ENCODE measurements around the gene TRIM50.
"Not testable (repeated sequence)": the region's sequence is repeated elsewhere in the genome, so short reads cannot be mapped to it uniquely, and the experiment has no call there.

The TRIM50 gene

DNA sequence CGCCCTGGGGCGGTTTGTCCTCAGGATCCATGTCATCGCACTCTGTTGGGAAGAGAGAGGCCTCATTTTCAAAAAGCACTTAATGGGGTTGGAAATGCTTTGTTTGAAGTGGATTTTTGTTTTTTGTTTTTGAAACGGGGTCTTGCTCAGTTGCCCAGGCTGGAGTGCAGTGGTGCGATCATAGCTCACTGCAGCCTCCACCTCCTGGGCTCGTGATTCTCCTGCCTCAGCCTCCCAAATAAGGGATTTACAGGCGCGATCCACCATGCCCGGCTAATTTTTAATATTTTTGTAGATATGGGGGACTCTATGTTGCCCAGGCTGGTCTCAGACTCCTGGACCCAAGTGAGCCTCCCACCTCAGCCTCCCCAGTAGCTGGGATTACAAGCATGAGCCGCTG is 814 bp upstream of the TRIM50 start:
- Histone ChIP-seq H3K79me2 (ENCODE audit: insufficient read depth, low read length) (no peaks in the 10 kb centered on the region), H3K4me2 (ENCODE audit: insufficient read depth, low read length) (no peak overlapping the region), H3K27ac (ENCODE audit: low read length) (no peak overlapping the region), H3K36me3 (ENCODE audit: insufficient read depth, low read length) (no peaks in the 10 kb centered on the region), H3K4me1 (ENCODE audit: insufficient read depth, low read length) (peaks cover 8% of the 10 kb centered on the region), H3K9me3 (ENCODE audit: insufficient read depth, low read length, severe bottlenecking) (no peaks in the 10 kb centered on the region), H3K4me3 (ENCODE audit: low read depth in 1 of 2, low read length in 2 of 2) (no peak overlapping the region), H2AFZ (ENCODE audit: low read depth, low read length) (no peak overlapping the region), H3K9ac (ENCODE audit: low read depth, low read length) (no peak overlapping the region), H4K20me1 (ENCODE audit: insufficient read depth, low read length) (no peaks in the 10 kb centered on the region), H3K27me3 (ENCODE audit: insufficient read depth, low read length, poor library complexity) (peaks cover 3% of the 10 kb centered on the region)
- DNase-seq (no peak), ATAC-seq (ENCODE audit: insufficient read depth, low read depth) (no peak)
- TF ChIP-seq CTCF (IDR thresholded peaks at IDR 0.05; ENCODE audit: borderline replicate concordance, extremely low read depth, low read length, poor library complexity, severe bottlenecking) = no peak
- TF ChIP-seq EZH2 (IDR thresholded peaks at IDR 0.05; ENCODE audit: borderline replicate concordance, low read depth, low read length, severe bottlenecking) = no peak

- H3K27me3 ChIP-seq (ENCODE audit: insufficient read depth, low read length, poor library complexity); ATAC-seq (ENCODE audit: insufficient read depth, low read depth): not testable (repeated sequence)
Measured at GRCh38 chr7:73327449-73327848, 433 bp downstream of the TRIM50 start.

GRCh38 chr7:73325424-73325823 is 2.5 kb downstream of the TRIM50 start:
- not testable (repeated sequence) for H3K9me3 ChIP-seq (ENCODE audit: insufficient read depth, low read length, severe bottlenecking); H2AFZ ChIP-seq (ENCODE audit: low read depth, low read length); H3K27ac ChIP-seq (ENCODE audit: low read length); H3K79me2 ChIP-seq (ENCODE audit: insufficient read depth, low read length); H3K27me3 ChIP-seq (ENCODE audit: insufficient read depth, low read length, poor library complexity); H3K4me3 ChIP-seq (ENCODE audit: low read depth in 1 of 2, low read length in 2 of 2); DNase-seq; H3K9ac ChIP-seq (ENCODE audit: low read depth, low read length); H3K36me3 ChIP-seq (ENCODE audit: insufficient read depth, low read length); H3K4me2 ChIP-seq (ENCODE audit: insufficient read depth, low read length); H3K4me1 ChIP-seq (ENCODE audit: insufficient read depth, low read length); ATAC-seq (ENCODE audit: insufficient read depth, low read depth); H4K20me1 ChIP-seq (ENCODE audit: insufficient read depth, low read length)

More at GRCh38 chr7:73327449-73327848, 433 bp downstream of the TRIM50 start:
- H3K4me3 ChIP-seq (ENCODE audit: low read depth in 1 of 2, low read length in 2 of 2); H2AFZ ChIP-seq (ENCODE audit: low read depth, low read length); H3K79me2 ChIP-seq (ENCODE audit: insufficient read depth, low read length); H3K36me3 ChIP-seq (ENCODE audit: insufficient read depth, low read length); H3K27ac ChIP-seq (ENCODE audit: low read length); DNase-seq; H3K9me3 ChIP-seq (ENCODE audit: insufficient read depth, low read length, severe bottlenecking); H3K4me2 ChIP-seq (ENCODE audit: insufficient read depth, low read length); H3K4me1 ChIP-seq (ENCODE audit: insufficient read depth, low read length); H3K9ac ChIP-seq (ENCODE audit: low read depth, low read length); H4K20me1 ChIP-seq (ENCODE audit: insufficient read depth, low read length): not testable (repeated sequence)

DNA sequence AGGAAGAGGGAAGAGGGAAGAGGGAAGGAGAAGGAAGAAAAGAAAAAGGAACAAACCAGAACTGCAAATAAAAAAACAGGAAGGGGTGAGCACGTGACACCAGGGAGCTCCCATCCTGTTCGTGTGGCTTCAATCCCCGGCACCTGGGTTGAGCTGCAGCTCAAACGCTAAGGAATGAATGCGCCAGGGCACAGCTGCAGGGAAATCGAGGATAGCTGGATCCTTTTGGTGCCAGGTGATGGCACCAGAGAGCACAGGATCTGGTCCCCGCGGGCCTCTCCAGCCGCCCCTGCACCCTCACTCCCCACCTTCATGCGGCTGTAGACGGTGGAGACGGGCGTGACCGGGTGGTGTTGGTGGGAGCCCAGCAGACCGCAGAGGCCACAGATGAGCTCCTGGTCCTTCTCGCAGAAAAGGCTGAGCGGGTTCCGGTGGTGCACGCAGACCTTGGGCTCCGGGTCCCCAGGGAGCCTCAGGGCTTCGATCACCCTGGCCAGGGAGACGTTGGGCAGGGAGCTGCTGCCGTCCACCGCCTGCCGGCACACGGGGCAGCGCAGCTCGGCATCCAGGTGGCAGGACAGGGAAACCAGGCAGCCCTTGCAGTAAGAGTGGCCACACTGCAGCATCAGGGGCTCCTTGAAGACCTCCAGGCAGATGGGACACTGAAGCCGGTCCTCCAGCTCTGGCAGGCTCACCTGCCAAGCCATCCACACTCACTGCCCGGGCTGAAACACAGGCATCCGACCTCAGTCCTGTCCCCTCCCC is 3.6 kb downstream of the TRIM50 start:
- H3K79me2 ChIP-seq (ENCODE audit: insufficient read depth, low read length); H3K36me3 ChIP-seq (ENCODE audit: insufficient read depth, low read length); H3K4me3 ChIP-seq (ENCODE audit: low read depth in 1 of 2, low read length in 2 of 2); H3K4me2 ChIP-seq (ENCODE audit: insufficient read depth, low read length); H4K20me1 ChIP-seq (ENCODE audit: insufficient read depth, low read length); H3K9me3 ChIP-seq (ENCODE audit: insufficient read depth, low read length, severe bottlenecking); H3K9ac ChIP-seq (ENCODE audit: low read depth, low read length); H3K4me1 ChIP-seq (ENCODE audit: insufficient read depth, low read length); H3K27me3 ChIP-seq (ENCODE audit: insufficient read depth, low read length, poor library complexity): not testable (repeated sequence)
- Histone ChIP-seq H2AFZ (ENCODE audit: low read depth, low read length) (peak overlapping the region; percentile 25), H3K27ac (ENCODE audit: low read length) (peak overlapping the region; percentile 20; the same call in 1 of the 2 replicates)
- peak; percentile 64 for TF ChIP-seq CTCF (IDR thresholded peaks at IDR 0.05; ENCODE audit: borderline replicate concordance, extremely low read depth, low read length, poor library complexity, severe bottlenecking)
- DNase-seq = peak; percentile 61
- peak; percentile 80 for ATAC-seq (ENCODE audit: insufficient read depth, low read depth)

DNA sequence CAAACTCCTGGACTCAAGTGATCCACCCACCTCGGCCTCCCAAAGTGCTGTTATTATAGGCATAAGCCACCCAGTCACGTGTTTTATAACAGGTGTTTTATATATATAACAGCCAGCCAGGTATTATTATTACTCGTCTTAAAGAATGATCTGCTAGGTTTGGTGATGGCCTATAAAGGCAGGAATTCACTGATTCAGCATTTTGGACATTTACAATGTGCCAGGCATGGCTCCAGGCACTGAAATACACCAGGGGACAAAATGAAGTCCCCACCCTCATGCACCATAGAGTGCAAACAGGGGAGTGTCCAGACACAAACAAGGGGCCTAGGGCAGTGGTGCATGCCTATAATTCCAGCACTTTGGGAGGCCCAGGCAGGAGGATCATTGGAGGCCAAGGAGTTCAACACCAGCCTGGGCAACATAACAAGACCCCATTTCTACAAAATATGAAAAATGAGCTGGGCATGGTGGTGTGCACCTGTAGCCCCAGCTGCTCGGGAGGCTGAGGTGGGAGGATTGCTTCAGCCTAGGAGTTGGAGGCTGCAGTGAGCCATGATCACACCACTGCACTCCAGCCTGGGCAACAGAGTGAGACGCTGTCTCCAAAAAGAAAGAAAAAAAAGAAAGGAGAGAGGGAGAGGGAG is 4.3 kb downstream of the TRIM50 start:
- not testable (repeated sequence) for H3K9me3 ChIP-seq (ENCODE audit: insufficient read depth, low read length, severe bottlenecking); H3K36me3 ChIP-seq (ENCODE audit: insufficient read depth, low read length); ATAC-seq (ENCODE audit: insufficient read depth, low read depth); DNase-seq; H3K27me3 ChIP-seq (ENCODE audit: insufficient read depth, low read length, poor library complexity); H3K4me3 ChIP-seq (ENCODE audit: low read depth in 1 of 2, low read length in 2 of 2); H3K4me1 ChIP-seq (ENCODE audit: insufficient read depth, low read length); H3K4me2 ChIP-seq (ENCODE audit: insufficient read depth, low read length); H4K20me1 ChIP-seq (ENCODE audit: insufficient read depth, low read length); H3K79me2 ChIP-seq (ENCODE audit: insufficient read depth, low read length); H3K9ac ChIP-seq (ENCODE audit: low read depth, low read length)
- Histone ChIP-seq H2AFZ (ENCODE audit: low read depth, low read length) (peak overlapping the region; percentile 25; the same call in 1 of the 2 replicates), H3K27ac (ENCODE audit: low read length) (peak overlapping the region; percentile 20; the same call in 1 of the 2 replicates)

- not testable (repeated sequence) for H3K4me2 ChIP-seq (ENCODE audit: insufficient read depth, low read length); H3K4me3 ChIP-seq (ENCODE audit: low read depth in 1 of 2, low read length in 2 of 2); H3K27ac ChIP-seq (ENCODE audit: low read length); ATAC-seq (ENCODE audit: insufficient read depth, low read depth); H3K79me2 ChIP-seq (ENCODE audit: insufficient read depth, low read length); H3K9ac ChIP-seq (ENCODE audit: low read depth, low read length); DNase-seq; H3K36me3 ChIP-seq (ENCODE audit: insufficient read depth, low read length); H3K4me1 ChIP-seq (ENCODE audit: insufficient read depth, low read length); H3K9me3 ChIP-seq (ENCODE audit: insufficient read depth, low read length, severe bottlenecking); H4K20me1 ChIP-seq (ENCODE audit: insufficient read depth, low read length); H3K27me3 ChIP-seq (ENCODE audit: insufficient read depth, low read length, poor library complexity); H2AFZ ChIP-seq (ENCODE audit: low read depth, low read length)
Measured at GRCh38 chr7:73320009-73320408, 7.9 kb downstream of the TRIM50 start.

All from DND-41 (cell line).